Vagina (tissue), 2 donors: ENCODE data around the gene SLC22A23. TPM values are rescaled to one million over a fixed set of nuclear protein-coding genes. Genes with fewer than 3 reads are reported as not detected.

Source experiments
- DNase-seq, 2 donors: peaks; one replicate each; pipeline ENCODE4 v3.0.0-alpha.2; 2017; ENCODE audit errors: extremely low spot score in 2 of 2
- H3K27ac ChIP-seq: fragments of 200-600 bp; sonication (generic); one replicate; pipeline ENCODE4 v1.5.1; 2019
- H3K27me3 ChIP-seq: fragments of 200-600 bp; sonication (generic); one replicate; pipeline ENCODE4 v1.5.1; 2019
- H3K36me3 ChIP-seq, 2 donors: fragments of 200-600 bp; sonication (generic); one replicate each; pipeline ENCODE4 v1.5.1; 2017 to 2019
- H3K4me1 ChIP-seq: fragments of 200-600 bp; sonication (generic); one replicate; pipeline ENCODE4 v1.5.1; 2019
- H3K4me3 ChIP-seq, 2 donors: fragments of 200-600 bp; sonication (generic); 1 replicate in 1 of 2; 2 replicates in 1 of 2; pipeline ENCODE4 v1.5.1; 2016 to 2019
- H3K9me3 ChIP-seq: fragments of 200-600 bp; sonication (generic); one replicate; pipeline ENCODE4 v1.5.1; 2019
- CTCF ChIP-seq, 3 experiments: fragments of 450-650 bp in 2 of 3; fragments of 200-600 bp in 1 of 3; sonication (generic) in 1 of 3; IDR thresholded peaks; one replicate each; pipeline ENCODE4 v1.5.1; 2017 to 2019; ENCODE audit warnings: antibody characterized with exemption in 3 of 3, mild to moderate bottlenecking in 2 of 3, moderate library complexity in 2 of 3
- POLR2A ChIP-seq, 2 donors: fragments of 450-650 bp; IDR thresholded peaks; one replicate each; pipeline ENCODE4 v1.6.1; 2017; ENCODE audit warnings: antibody characterized with exemption in 2 of 2, mild to moderate bottlenecking in 2 of 2, moderate library complexity in 2 of 2
- POLR2AphosphoS5 ChIP-seq, 2 donors: sonication (generic); formaldehyde crosslinking; IDR thresholded peaks; one replicate each; pipeline ENCODE4 v1.9.0; 2017; ENCODE audit warnings: antibody characterized with exemption in 2 of 2, mild to moderate bottlenecking in 2 of 2, low read depth in 1 of 2; ENCODE audit not compliant: insufficient read depth in 1 of 2
- intact Hi-C: fragments of 100-400 bp; cut with DNase I; formaldehyde crosslinking; loops from one replicate; pipeline ENCODE4 v1.15.1; 2023
- total RNA-seq: library from RNA; depleted of rRNA; stranded (reverse); fragments of >200 nt; gene quantifications from one replicate; pipeline ENCODE4 v1.2.3, GENCODE V29; 2016

Gene SLC22A23
- total RNA-seq, 1 donor from 2014 or later, result 40.5 TPM

- H3K4me1 ChIP-seq, result peaks cover 21% of the 10 kb centered on the region
- H3K27me3 ChIP-seq, result no peaks in the 10 kb centered on the region
- intact Hi-C loops, result no loop called here
- TF ChIP-seq POLR2AphosphoS5 (IDR thresholded peaks at IDR 0.05; ENCODE audit: insufficient read depth in 1 of 2, low read depth in 1 of 2) (no peak), CTCF (IDR thresholded peaks at IDR 0.05) (no peak), POLR2A (IDR thresholded peaks at IDR 0.05) (no peak)
- no peak overlapping the region for H3K27ac ChIP-seq
- no peaks in the 10 kb centered on the region for H3K9me3 ChIP-seq
- no peak for DNase-seq
- no peak overlapping the region for H3K4me3 ChIP-seq
- no peaks in the 10 kb centered on the region for H3K36me3 ChIP-seq
These were observed 59.4 kb downstream of the SLC22A23 start for GRCh38 chr6:3397229-3398164.

- Histone ChIP-seq H3K36me3 (no peaks in the 10 kb centered on the region), H3K27me3 (no peaks in the 10 kb centered on the region), H3K4me3 (no peak overlapping the region), H3K4me1 (peaks cover 13% of the 10 kb centered on the region), H3K27ac (no peak overlapping the region), H3K9me3 (no peaks in the 10 kb centered on the region)
- intact Hi-C loops, result no loop called here
- TF ChIP-seq POLR2A (IDR thresholded peaks at IDR 0.05) (no peak), POLR2AphosphoS5 (IDR thresholded peaks at IDR 0.05; ENCODE audit: insufficient read depth in 1 of 2, low read depth in 1 of 2) (no peak), CTCF (IDR thresholded peaks at IDR 0.05) (no peak)
- no peak for DNase-seq
These were observed 60.2 kb downstream of the SLC22A23 start for GRCh38 chr6:3396503-3397180.

GRCh38 chr6:3394671-3395070 is 62.2 kb downstream of the SLC22A23 start:
- TF ChIP-seq CTCF (IDR thresholded peaks at IDR 0.05), result no peak
- TF ChIP-seq POLR2A (IDR thresholded peaks at IDR 0.05), result no peak
- no peak for TF ChIP-seq POLR2AphosphoS5 (IDR thresholded peaks at IDR 0.05; ENCODE audit: insufficient read depth in 1 of 2, low read depth in 1 of 2)
- no peak for DNase-seq
- no peak overlapping the region for H3K27ac ChIP-seq

GRCh38 chr6:3393836-3394202 is 63.0 kb downstream of the SLC22A23 start:
- Histone ChIP-seq H3K27me3 (no peaks in the 10 kb centered on the region), H3K4me3 (no peak overlapping the region), H3K27ac (no peak overlapping the region), H3K9me3 (no peaks in the 10 kb centered on the region), H3K4me1 (peaks cover 34% of the 10 kb centered on the region), H3K36me3 (no peaks in the 10 kb centered on the region)
- intact Hi-C loops, result no loop called here
- DNase-seq, result no peak
- TF ChIP-seq CTCF (IDR thresholded peaks at IDR 0.05) (no peak), POLR2A (IDR thresholded peaks at IDR 0.05) (no peak), POLR2AphosphoS5 (IDR thresholded peaks at IDR 0.05; ENCODE audit: insufficient read depth in 1 of 2, low read depth in 1 of 2) (no peak)

More at GRCh38 chr6:3394671-3395070, 62.2 kb downstream of the SLC22A23 start:
- H3K4me3 ChIP-seq, result no peak overlapping the region
- intact Hi-C loops, result no loop called here
- no peaks in the 10 kb centered on the region for H3K27me3 ChIP-seq
- no peaks in the 10 kb centered on the region for H3K9me3 ChIP-seq
- peaks cover 25% of the 10 kb centered on the region for H3K4me1 ChIP-seq
- H3K36me3 ChIP-seq, result no peaks in the 10 kb centered on the region
